NCI-H128 (cell line): ENCODE measurements around the gene DPF3.

ENCODE experiments used
- DNase-seq: peaks from one replicate; lab custom pipeline; 2025; ENCODE audit not compliant: unreplicated experiment; lab: John Stamatoyannopoulos, UW

DPF3 gene

DNA sequence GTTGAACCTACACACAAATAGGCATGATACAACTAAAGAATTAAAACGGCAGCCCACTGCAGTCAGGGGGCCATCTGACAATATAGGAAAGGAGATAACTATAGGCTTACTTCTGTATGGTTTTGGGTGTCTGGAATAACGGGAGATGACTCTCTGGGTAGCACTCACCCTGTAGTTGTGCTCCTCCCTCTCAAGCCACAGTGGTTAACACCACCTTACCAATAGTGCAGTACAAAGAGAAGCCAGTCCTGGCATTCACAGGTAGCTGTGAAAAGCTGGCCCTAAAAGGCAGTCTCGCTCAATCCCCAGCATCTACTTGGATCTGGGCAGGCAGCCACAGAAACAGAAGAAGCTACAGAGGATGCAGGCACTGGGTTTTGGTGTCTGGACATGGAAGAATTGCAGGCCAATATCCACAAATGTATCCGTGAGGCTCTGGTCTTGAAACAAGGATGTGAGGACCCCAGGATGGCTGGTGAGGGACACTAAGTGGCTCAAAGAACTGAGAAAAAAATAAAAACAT is 93.0 kb downstream of the DPF3 start:
- DNase-seq, result no peak

- no peak for DNase-seq
These were observed 93.6 kb downstream of the DPF3 start for GRCh38 chr14:72800296-72800695.

- no peak for DNase-seq
These were observed 97.0 kb downstream of the DPF3 start for GRCh38 chr14:72796935-72797334.

- no peak for DNase-seq
These were observed 100.6 kb downstream of the DPF3 start for GRCh38 chr14:72793156-72793939.

DNA sequence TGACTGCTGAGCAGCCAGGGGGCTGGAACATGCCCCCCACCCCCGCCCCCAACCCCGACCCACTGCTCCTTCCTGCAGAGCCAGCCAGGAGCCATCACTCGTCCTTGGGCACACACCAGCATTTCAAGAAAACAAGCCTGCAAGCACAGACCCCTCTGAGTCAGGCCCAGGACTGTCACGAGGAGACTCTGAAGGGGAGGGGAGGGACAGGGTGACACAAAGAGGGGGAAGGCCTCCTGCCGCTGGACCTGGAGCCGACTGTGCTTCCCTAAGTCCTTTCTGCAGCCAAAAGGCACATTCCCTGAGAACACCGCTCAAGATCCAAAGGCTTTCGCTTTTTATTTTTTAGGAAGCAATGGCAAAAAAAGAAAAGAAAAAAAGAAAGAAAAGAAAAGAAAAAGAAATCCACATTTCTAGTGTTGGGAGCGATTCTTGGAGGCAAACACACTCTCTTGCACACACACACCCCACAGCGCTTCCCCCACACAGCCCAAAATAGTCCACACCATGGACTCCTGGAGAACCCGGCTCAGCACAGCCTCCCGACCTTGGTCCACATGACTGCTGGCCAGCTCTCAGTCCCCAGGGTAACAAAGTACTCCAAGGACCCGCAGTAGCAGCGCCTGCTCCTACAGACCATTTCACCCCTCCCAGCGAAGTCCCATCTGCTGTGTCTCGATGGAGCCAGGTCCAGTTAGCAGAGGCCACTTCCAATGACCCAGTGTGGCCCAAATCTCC is 101.7 kb downstream of the DPF3 start:
- DNase-seq, result no peak

GRCh38 chr14:72790887-72791566 is 102.9 kb downstream of the DPF3 start:
- DNase-seq, result no peak

DNA sequence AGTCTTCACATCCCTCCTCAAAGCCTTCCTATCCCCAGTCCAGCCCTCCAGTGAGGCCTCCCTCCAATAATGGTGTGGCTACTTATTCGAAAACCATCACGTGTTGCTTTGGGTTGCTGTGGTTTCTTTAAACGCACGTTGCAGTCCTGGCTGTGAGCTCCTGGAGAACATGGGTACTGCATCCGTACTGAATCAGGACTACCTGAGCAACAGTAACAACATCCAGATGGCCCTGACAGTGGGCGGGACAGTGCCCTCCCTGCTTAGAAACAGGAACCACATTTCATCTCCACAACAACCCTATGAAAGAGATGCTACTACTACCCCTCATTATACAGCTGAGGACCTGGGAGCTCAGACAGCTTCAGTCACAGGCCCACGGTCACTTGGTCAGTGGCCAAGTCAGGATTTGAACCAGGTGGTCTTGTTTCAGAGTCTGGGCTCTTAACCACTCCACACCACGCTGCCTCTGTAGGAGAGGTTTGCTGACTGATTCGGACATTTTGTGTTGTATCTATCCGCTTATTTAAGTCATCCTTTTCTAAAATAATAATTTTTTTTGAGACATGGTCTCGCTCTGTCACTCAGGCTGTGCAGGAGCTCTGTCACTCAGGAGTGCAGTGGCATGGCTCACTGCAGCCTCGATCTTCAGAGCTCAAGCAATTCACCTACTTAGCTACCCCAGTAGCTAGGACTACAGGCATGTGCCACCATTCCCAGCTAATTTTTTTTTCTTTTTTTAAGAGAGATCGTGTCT is 104.8 kb downstream of the DPF3 start:
- no peak for DNase-seq

DNA sequence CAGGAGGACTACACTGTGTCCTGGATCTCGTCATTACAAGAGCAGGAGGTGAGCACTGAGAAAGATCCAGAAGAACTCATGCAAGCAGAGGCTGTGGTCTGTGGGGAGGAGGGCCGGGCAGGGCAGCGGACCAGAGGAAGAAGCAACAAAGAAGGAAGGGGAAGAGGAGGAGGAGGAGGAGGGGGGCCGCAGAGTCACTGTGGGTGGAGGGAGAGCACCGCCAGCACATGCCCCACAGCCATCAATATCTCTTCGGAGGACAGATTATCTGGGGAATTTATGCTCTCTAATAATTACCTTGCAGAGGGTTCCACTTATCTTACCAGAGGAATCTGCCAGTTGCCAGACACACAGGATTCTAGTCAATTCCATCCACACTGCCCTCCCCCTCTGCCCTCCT is 105.6 kb downstream of the DPF3 start:
- DNase-seq, result no peak

DNA sequence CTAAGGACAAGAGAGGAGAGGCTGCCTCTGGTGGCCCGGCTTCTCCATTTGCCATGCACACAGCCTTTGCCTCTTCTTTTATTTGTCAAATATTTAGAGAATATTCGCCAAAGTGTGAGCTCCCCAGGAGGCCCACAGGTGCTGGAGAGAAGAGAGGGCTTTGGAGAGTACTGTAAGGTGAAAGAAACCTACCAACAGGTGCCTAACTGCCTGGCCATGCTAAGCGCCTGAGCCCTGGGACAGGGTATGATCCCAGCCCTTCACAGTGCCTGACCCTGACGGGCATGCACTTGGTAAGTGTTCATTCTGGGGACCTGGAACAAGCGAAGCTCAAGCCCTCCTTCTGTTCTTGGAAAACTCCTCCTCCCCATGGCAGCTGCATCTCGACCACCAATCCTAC is 106.1 kb downstream of the DPF3 start:
- DNase-seq, result no peak

- no peak for DNase-seq
These were observed 107.2 kb downstream of the DPF3 start for GRCh38 chr14:72786378-72787350.

DNA sequence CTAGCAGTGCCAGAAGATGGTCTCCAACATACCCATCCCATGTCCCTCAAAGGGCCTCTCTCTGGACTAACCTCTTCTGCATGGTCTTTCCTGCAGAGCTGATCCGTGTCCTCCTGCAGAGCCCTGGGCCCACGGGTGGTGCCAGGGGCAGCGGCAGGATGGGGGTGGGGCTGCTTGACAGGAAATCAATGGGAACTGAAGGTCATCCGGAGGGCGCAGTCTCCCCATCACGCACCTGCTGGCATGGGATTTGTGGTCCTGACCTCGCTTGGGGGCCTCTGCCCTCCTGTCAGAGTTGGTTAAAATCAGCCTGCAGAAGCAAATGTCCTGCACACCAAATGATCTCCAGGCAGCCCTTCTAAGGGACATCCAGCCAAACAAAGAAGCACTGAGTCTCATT is 110.2 kb downstream of the DPF3 start:
- DNase-seq, result no peak

GRCh38 chr14:72782817-72783216 is 111.1 kb downstream of the DPF3 start:
- no peak for DNase-seq

DNA sequence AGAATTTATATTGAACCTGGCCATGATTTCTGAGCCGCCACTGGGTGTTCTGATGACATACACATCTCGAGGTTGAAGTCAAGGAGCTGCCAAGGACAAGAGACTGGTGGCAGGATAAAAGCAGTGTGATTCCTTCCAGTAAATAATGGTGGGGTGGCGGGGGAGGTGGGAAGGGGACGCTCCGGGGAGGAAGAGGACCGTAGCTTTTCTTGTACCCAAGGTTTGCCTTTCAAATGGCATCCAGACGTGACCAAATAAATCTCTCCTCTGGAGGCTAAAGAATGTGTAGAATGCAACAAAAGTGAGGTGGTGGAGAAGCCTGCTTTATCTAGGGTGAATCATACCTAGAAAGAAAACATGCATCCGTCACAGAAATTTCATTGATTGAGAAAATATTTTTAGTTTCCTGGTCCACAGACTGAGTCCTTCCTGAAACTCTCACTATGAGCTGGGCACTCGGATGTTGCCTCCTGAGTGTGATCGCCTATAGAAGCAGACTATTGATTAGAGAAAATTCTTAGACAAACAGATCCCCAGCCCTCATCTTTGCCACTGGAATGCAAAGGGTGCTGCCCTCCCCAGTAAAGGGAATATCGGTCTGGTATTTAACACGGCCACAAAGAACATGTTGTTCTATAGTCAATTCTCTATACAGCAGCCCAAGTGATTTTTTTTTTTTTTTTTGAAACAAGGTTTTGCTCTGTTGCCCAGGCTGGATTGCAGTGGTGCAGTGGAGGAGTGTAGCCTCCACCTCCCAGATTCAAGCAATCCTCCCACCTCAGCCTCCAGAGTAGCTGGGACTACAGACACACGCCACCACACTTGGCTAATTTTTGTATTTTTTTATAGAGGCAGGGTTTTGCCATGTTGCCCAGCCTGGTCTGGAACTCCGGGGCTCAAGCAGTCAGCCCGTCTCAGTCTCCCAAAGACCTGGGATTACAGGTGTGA is 112.1 kb downstream of the DPF3 start:
- DNase-seq, result no peak

DNA sequence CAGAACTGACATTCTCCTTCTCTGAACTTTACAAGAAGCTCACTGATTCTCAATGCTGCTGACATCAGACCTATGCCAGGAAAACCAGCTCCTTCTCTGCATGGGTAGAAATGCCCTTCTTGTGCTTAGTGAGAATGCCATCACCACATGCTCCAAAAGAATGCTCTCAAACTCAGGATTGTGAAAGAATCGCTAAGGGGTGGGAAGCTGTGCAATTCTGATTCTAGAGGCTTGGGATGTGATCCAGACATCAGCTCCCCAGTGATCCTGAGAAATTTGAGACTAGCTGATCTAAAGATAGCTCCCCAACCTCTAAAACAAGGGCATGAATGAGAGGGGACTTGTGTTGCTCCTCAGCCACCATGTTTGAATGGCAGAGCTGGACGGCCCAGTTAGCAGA is 113.2 kb downstream of the DPF3 start:
- DNase-seq, result no peak

GRCh38 chr14:72779679-72780078 is 114.2 kb downstream of the DPF3 start:
- no peak for DNase-seq

DNA sequence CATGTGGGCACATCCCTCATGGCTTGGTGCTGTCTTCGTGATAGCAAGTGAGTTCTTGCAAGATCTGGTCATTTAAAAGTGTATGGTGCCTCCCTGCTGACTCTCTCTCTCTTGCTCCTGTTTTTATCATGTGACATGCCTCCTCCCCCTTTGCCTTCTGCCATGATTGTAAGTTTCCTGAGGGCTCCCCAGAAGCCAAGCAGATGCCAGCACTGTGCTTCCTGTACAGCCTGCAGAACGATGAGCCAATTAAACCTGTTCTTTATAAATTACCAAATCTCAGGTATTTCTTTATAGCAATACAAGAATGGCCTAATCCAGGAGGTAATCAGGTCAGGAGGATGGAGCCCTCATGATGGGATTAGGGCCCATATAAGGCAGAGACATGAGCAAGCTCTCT is 116.3 kb downstream of the DPF3 start:
- DNase-seq, result no peak

DNA sequence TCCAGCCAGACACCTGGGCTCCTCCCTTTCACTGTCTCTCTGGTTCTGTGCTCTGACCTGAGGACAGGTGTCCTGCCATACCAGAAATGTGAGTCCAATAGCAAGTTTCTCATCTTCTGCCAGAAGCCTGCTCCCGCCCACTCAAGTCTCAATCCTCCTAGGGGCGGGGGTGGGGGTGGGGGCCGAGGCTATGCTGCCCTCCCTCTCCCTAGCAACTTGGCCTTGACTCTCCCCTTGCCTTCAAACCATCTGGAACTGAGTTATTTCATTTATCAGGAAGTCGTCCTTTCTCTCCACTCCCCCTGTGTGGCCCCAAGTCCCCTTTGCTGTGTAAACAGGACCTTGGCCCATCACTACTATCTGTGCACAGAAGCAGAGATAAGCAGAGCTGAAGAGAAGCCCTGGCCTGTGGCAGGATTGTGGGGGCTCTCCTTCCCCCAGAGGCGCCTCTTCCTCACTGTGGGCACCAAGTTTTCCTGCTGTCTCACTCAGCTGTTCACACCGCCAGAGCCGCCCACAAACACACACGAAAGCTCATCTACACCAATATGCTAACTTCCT is 117.1 kb downstream of the DPF3 start:
- no peak for DNase-seq

- DNase-seq, result no peak
These were observed 117.9 kb downstream of the DPF3 start for GRCh38 chr14:72775923-72776554.
